Measurements from ENCODE around the gene SPATA25.

Gene SPATA25

DNA sequence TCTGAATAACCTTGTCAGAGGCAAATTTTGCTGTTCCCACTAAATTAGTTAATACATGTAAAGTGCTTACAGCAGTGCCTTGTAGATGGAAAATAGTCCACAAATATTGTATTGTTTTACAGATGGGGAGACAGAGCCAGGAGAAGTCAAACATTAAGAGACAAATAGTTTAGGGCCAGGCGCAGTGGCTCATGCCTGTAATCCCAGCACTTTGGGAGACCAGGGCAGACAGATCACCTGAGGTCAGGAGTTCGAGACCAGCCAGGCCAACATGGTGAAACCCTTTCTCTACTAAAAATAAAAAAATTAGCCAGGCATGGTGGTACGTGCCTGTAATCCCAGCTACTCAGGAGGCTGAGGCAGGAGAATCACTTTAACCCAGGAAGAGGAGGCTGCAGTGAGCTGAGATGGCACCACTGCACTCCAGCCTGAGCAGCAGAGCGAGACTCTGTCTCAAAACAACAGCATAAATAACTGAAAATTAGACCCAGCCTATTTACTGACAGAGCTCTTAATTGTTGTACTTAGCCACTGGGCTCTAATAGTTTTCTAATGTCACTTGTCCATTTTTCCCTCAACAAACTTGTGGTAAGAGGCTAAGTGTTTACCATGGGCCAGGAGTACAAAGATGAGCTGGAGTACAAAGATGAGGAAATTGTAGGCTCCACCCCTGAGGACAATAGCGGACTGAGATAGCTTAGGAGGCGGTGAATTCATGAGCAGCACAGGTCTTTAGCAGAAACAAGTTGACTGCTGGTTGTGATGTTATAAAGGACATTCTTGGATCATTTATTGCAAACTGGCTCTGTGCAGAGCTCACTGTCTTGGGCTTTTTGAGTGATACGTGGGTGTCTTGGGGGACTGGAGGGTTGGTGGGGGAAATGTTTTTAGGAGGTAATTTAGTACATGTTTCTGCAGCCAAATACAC lies 23.6 kb downstream of the SPATA25 start:
- no peak for DNase-seq

DNA sequence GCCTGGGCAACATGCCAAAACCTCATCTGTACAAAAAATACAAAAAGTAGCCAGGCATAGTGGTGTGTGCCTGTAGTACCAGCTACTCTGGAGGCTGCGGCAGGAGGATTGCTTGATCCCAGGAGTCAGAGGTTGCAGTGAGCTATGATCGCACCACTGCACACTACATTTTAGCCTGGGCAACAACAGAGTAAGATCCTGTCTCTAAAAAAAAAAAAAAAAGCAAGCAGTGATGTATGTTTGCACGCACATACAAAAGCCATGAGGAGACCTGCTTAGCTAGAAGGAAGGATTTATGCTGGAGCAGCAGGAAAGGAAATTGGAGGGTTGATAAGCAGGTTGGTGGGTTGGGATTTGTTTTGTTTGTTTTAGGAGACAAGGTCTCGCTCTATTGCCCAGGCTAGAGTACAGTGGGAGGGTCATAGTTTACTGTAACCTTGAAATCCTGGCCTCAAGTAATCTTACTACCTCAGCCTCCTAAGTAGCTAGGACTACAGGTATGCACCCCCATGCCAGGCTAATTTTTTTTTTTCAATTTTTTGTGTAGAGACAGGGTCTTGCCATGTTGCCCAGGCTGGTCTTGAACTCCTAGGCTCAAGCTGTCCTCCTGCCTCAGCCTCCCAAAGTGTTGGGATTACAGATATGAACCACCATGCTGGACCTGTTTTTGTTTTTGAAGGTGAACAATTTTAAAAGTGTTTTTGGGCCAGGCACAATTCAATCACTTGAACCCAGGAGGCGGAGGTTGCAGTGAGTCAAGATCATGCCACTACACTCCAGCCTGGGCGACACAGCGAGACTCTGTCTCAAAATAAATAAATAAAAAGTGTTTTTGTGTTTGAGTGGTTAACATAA lies 26.0 kb downstream of the SPATA25 start:
- DNase-seq: no peak

DNA sequence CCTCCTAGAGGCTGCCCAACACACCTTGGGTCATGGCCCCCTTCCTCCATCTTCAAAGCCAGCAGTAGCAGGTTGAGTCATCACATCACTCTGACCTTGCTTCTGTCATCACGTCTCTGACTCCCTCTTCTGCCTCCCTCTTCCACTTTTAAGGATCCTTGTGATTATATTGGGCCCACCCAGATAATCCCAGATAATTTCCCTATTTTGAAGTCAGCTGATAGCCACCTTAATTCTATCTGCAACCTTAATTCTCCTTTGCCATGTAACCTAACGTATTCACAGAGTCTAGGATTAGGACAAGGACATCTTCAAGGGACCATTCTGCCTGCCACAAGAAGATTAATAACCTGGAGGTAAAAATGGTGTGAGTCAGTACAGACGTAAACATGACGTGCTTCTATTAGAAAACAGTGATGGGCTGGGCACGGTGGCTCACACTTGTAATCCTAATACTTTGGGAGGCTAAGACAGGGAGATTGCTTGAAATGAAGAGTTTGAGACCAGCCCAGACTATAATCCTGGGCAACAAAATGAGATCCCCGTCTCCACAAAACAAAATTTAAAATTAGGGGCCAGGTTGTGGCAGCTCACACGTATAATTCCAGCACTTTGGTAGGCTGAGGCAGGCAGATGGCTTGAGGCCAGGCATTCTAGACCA lies 26.7 kb downstream of the SPATA25 start:
- DNase-seq: no peak

DNA sequence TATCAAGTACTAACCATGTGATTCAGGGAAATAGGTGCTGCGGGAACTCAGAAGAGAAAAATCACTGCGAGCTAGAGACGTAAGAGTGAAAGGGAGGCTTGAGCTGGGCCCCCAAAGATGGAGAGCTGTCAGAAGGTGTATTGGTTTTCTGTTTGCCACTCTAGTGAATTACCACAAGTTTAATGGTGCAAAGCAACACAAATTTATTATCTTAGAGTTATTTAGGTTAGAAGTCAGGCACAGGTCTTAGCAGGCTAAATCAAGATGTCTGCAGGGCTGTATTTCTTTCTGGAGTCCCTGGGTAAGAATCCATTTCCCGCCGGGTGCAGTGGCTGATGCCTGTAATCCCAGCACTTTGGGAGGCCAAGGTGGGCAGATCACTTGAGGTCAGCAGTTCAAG lies 27.5 kb downstream of the SPATA25 start:
- DNase-seq: no peak

DNA sequence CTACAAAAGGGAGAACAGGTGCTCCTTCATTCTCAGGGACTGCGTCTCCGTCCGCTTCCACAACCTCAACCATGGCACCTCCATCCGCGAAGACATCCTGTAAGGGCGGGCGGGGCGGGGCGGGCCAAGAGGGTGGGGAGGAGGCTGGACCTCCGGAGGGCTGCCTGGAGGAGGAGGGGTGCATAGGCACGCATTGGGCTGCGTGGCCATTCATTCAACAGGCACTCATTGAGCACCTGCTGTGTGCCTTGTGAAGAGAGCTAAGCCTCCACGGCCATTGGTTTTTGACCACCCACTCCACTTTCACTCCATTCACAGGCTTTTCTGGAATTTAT lies 29.6 kb downstream of the SPATA25 start:
- peak in 1 of 2 donors; percentile 47 for DNase-seq

DNA sequence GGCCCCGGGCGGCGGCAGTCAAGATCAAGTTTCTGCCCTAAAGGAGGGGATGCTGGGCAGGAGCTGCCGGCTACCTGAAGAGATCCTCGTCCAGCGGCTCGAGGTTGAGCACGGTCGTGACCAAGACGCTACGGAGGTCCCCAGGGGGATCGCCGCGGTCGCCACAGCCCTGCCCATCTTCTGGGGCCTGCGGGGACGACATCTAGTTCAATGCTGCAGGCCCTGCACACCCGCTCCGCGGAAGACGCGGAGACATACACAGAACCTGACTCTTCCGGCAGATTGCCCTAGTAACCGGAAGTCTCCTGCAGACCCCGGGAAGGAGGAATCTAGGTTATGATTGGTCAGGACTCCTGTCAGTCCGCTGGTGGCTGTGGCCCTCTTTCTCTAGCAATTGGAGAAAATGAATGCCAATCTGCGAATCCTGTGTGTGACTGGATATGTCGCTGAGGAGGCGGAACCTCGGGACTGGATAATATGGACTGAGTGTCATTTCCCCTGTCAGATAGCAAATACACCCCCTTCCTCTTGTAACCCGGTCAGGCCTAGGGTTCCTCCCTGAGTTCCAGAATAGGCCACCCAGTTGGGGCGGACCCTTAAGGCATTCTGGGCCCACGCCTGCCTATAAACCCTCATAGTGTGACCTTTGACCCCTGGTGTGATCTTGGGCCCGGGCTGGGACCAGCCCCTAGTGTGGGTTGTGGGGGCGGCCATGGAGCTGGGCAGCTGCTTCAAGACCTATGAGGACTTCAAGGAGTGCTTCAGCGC lies 30.1 kb downstream of the SPATA25 start, which contains the start of the genes ACOT8 and ZSWIM3:
Gene ACOT8 (minus strand): TSS at position 279 of the 768 bp plus-strand sequence. CDS start 77 bp downstream, at position 202.
Gene ZSWIM3 (plus strand): TSS at position 501 of the 768 bp plus-strand sequence. CDS start 212 bp downstream, at position 713.
- peak; percentile 94 to 98 for DNase-seq

DNA sequence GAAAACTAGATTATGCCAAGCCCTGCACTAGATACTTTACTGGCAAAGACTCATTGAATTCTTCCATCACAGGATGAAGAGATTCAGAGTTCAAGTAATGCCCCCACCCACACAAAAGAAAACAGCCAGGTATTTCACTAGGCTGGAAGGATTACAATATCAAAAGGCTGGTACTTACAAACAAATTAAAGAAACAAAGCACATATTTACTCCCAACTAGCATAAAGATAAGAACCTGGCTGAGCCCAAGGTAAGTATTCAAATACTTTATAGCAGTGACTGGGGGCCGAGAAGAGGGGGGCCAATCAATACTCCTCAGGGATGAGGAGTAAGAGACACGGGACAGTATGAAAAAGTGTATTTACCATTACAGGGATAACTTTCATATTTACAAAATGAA lies 33.9 kb downstream of the SPATA25 start:
- DNase-seq: no peak

DNA sequence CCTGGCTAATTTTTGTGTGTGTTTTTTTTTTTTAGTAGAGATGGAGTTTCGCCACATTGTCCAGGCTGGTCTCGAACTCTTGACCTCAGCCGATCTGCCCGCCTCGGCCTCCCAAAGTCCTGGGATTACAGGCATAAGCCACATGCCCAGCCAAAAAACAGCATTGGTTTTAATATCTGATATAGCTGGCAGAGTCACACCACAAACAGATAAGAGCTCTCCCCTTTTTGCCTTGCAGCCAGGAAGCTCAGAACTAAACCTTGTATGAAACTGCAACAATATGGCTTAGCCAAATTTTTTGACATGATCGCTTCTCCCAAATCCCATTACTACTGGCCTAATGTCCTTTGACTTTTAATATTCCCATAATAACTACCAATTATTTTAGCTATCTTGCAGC lies 35.1 kb downstream of the SPATA25 start:
- DNase-seq: no peak

DNA sequence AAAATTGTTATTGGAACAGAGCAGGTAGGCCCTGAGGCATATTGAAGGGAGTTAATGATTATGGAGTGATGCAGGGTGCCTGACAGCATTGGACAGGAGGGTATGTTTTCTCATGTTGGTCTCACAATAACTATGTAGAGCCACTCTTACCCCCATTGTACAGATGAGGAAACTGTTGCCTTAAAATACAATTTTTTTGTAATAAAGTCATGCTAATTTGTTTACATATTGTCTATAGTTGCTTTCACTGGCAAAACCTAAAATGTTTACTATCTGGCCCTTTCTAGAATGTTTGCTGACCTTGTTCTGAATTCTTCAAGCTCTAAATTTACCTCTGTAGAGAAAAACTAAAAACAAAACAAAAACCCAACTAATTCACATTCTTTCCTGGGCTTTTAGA lies 35.9 kb downstream of the SPATA25 start:
- no peak for DNase-seq

DNA sequence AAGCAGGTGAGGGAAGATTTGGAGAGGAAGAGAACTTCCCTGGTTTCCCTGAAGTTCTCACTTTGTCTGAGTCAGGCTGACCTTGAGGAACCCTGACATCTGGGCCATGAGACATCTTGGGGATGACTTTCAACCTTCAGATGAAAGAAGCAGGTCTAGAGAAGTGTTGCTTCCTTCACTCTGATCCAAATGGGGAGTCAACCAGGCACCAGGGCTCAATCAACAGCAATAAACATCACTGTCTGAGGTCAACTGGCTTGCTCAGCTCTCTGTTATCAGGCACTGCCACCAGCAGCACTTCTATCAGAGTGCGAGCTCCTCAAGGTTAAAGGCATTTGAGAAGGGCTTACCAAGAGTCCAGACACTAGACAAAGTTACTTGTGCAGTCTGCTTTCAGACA lies 36.5 kb downstream of the SPATA25 start:
- no peak for DNase-seq

DNA sequence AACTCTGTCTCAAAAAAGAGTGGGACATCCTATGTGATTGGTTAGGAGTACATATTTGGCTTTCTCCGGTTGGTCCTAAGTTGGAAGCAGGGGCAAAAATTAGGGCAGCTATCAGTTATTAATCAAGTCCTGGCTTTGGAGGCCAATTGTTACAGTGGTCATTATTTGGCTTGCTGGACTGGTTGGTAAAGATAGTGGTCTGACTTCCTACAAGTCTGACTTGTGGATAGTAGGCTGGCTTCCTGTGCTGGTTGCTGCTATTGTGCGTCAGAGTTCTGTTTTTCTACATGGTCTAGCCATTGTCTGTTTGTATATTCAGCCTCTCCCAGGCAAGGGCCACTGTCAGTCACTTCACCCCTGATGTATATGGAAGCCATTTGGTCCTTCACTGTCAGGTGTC lies 37.2 kb downstream of the SPATA25 start:
- no peak for DNase-seq

DNA sequence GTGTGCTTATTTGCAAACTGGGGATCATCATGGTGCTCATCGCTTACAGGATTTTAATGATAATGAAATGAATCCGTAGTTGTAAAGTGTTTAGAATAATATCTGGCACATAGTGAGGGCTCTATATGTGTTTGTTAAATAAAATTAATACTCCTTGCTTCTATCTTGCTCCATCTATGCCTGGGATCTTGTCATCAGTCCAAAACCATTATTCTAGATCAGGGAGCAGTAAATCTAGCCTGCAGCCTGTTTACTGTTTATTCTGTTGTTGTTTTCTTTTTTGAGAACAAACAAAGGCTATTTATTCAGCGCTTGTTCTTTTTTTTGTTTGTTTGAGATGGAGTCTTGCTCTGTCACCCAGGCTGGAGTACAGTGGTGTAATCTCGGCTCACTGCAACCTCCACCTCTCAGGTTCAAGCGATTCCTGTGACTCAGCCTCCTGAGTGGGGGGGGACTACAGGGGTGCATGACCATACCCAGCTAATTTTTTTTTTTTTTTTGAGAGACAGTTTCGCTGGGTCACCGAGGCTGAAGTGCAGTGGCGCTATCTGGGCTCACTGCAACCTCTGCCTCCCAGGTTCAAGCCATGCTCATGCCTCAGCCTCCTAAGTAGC lies 38.3 kb downstream of the SPATA25 start:
- no peak for DNase-seq

DNA sequence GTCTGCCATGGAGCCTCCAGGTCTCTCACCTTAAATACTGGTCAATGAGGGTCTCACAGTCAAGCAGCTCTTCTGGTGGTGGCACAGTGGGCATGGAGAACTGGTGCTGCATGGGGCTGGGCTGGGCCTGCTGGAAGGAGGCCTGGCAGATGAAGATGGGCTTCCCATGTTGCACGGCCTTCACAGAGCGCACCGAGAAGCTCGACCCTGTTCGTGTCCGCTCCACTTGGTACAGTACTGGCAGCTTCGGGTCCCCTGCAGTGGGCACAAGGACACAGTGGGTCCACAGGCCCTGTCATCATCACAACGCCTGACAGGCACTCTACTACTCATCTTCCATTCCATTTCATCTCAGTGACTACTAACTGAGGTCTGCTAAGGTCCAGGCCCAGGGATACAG lies 39.0 kb downstream of the SPATA25 start:
- DNase-seq: no peak

DNA sequence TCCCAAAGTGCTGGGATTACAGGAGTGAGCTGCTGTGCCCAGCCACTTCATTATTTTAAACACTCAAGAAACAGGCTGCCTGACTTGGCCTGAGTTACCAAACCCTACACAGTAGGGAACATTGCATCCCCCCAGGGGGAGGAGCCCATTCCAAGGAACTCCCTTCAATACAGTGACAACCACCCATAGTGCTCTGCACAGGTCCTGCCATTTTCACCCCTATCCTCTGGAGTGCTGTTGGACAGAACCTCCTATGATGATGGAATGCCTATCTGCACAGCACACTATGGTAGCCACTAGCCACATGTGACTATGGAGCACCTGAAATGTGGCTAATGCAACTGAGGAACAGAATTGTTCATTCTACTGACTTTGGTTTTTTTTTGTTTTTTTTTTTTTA lies 42.0 kb downstream of the SPATA25 start:
- no peak for DNase-seq

DNA sequence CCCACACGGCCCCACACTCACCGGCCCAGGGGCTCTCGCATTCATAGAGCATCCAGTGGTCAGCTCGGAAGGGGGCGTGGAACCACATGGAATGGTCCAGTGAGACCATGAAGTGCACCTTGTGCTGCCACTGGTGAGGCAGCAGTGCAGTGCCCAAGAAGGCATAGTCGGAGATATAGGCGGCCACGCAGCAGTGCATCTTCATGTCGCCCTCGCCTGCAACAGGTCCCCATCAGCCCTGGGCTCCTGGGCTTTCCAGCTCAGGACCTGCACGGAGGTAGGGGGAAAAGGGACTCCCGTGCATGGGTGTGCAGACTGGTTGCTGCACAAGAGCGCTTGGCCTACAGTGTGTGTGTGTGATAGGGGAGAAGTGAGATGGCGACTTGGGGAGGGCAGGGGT lies 43.9 kb downstream of the SPATA25 start:
- DNase-seq: no peak

DNA sequence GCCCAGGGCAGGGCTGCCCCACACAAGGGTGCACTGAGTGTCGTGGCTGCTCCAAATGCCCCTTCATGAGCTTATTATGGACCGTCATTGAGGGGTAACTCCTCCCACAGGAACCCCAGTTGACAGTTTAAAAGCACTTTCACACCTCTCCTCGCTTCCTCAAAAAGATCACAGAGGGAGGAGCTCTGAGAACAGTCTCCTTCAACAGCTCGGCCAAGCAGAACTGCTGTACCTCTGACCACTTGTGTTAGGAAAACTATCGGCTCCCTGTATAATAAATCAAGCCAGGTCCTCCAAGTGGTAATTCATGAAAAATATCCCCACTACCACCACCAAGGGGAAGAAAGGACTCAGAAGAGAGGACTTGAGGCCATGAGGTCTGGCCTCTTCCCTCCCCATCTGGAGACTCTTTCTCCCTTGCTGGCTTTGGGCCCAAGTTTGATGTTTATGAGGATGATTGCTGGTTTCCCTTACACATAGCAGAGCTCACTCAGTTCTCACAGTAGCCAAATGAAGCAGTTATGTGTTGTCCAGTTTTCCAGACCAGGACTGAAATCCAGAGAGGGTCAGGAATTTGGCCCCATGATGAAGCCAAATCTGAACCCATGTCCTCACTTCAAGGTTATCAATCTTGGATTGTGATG lies 45.1 kb downstream of the SPATA25 start:
- DNase-seq: no peak

DNA sequence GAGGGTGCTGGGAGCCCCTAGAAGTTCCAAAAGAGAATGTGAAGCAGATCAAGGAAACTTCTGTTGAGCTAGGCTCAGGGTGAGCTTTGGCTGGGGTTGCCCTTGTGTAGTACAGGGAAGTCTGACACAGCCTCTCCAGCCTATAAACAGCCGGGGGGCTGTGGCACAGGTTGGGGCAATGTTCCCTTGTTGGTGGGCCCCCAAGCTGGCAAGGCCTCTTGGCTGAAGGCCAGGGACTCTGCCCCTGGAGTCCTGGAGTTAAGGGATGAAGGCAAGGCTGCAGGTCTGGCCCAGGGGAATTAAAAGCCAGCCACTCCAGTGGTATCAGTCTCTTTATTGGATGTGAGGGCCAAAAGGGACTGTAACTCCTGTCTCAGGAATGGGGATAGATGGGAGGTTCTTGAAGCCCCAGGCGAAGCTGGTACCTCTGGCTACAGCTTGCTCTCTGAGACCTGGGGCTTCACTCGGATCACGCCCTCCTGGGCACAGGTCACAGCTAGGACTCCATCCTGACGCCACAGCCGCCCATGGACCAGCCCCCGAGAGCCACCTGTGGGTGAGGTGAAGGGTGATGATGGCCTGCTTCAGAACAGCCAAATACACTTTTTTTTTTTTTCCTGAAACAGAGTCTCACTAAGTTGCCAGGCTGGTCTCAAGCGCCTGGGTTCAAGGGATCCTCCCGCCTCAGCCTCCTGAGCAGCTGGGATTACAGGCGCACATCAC lies 45.9 kb downstream of the SPATA25 start:
- no peak for DNase-seq

DNA sequence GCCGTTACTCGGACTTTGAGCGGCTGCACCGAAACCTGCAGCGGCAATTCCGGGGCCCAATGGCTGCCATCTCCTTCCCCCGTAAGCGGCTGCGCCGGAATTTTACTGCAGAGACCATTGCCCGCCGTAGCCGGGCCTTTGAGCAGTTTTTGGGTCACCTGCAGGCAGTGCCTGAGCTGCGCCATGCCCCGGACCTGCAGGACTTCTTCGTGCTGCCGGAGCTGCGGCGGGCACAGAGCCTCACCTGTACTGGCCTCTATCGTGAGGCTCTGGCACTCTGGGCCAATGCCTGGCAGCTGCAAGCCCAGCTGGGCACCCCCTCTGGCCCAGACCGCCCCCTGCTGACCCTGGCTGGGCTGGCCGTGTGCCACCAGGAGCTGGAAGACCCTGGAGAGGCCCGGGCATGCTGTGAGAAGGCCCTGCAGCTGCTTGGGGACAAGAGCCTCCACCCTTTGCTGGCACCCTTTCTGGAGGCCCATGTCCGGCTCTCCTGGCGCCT lies 46.7 kb downstream of the SPATA25 start:
- no peak for DNase-seq

DNA sequence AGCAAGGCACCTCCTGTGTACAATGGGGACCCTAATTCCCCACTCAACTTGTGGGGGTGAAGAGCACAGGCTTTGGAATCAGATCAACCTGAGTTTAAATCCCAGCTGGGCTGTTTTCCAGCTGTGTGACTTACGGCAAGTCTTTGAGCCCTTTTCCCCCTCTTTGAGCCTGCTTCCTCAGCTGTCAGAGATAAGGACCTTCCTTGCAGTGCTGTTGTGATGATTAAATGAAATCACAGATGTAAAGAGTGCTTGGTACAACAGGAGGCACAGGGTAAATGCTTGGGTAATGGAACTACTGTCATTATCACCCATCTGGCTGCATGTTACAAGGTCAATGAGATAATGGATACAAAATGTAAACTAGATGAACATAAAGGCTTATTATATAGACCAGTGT lies 50.6 kb downstream of the SPATA25 start:
- DNase-seq: no peak
